Measurements from ENCODE around the gene PGAM5. TPM values are rescaled to one million over a fixed set of nuclear protein-coding genes. Genes with fewer than 3 reads are reported as not detected.

Gene PGAM5
- total and polyA plus RNA-seq, 10 of the 15 experiments (the other 5 are each of a cell fraction or from before 2014, with no cell fraction given) = 8.2 to 90.9 (median 45.3) TPM

DNA sequence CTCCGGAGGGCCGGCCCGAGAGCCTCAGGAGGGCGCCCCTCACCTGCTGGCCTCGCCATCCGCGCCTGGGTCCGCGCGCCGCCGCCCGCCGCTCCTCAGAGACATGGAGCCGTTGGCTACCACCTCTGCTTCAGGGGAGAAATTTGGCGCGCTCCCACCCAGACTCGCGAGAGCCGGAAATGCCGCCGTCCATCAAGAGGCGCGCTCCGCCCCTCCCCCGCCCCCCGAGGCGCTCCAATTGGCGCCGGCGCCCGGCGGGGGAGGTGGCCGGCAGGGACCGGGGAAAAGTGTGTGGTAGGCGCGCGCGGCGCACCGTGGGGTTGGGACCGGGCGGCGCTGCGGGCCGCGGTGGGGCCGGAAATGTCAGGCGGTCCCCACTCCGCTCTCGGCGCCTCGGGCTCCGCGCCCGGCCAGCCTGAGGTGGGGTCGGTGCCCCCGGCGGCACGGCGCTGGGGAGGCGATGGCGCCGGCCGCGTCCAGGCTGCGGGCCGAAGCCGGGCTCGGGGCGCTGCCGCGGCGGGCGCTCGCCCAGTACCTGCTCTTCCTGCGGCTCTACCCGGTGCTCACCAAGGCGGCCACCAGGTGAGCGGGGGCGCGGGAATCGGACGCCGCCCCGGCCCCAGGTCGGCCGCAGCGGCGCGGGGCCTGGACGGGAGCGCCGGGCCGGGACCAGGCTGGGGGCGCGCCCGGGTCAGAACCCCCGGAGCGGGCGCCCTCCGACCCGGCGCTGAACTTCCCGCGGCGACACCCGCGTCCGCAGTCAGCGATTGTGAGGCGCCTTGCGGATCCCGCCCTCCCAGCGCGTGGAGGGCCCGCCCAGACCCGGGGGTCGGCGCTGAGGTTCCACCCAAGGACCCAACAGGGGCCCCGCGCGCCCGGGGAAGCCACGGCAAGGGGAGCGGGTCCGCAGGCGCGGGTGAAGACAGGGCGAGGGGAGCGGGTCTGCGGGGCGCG lies 23.2 kb upstream of the PGAM5 start, which contains the start of the genes POLE and PXMP2 (continued):
- TF ChIP-seq, protein P1, sequence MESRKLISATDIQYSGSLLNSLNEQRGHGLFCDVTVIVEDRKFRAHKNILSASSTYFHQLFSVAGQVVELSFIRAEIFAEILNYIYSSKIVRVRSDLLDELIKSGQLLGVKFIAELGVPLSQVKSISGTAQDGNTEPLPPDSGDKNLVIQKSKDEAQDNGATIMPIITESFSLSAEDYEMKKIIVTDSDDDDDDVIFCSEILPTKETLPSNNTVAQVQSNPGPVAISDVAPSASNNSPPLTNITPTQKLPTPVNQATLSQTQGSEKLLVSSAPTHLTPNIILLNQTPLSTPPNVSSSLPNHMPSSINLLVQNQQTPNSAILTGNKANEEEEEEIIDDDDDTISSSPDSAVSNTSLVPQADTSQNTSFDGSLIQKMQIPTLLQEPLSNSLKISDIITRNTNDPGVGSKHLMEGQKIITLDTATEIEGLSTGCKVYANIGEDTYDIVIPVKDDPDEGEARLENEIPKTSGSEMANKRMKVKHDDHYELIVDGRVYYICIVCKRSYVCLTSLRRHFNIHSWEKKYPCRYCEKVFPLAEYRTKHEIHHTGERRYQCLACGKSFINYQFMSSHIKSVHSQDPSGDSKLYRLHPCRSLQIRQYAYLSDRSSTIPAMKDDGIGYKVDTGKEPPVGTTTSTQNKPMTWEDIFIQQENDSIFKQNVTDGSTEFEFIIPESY (IDR thresholded peaks at IDR 0.05) = no peak
- peak; percentile 100 for TF ChIP-seq CHD2 (IDR thresholded peaks at IDR 0.05; ENCODE audit: borderline replicate concordance, low read depth, low read length)
- peak; percentile 92 for TF ChIP-seq POLR2A (IDR thresholded peaks at IDR 0.05; ENCODE audit: low read depth, low read length)
- TF ChIP-seq, protein P2, sequence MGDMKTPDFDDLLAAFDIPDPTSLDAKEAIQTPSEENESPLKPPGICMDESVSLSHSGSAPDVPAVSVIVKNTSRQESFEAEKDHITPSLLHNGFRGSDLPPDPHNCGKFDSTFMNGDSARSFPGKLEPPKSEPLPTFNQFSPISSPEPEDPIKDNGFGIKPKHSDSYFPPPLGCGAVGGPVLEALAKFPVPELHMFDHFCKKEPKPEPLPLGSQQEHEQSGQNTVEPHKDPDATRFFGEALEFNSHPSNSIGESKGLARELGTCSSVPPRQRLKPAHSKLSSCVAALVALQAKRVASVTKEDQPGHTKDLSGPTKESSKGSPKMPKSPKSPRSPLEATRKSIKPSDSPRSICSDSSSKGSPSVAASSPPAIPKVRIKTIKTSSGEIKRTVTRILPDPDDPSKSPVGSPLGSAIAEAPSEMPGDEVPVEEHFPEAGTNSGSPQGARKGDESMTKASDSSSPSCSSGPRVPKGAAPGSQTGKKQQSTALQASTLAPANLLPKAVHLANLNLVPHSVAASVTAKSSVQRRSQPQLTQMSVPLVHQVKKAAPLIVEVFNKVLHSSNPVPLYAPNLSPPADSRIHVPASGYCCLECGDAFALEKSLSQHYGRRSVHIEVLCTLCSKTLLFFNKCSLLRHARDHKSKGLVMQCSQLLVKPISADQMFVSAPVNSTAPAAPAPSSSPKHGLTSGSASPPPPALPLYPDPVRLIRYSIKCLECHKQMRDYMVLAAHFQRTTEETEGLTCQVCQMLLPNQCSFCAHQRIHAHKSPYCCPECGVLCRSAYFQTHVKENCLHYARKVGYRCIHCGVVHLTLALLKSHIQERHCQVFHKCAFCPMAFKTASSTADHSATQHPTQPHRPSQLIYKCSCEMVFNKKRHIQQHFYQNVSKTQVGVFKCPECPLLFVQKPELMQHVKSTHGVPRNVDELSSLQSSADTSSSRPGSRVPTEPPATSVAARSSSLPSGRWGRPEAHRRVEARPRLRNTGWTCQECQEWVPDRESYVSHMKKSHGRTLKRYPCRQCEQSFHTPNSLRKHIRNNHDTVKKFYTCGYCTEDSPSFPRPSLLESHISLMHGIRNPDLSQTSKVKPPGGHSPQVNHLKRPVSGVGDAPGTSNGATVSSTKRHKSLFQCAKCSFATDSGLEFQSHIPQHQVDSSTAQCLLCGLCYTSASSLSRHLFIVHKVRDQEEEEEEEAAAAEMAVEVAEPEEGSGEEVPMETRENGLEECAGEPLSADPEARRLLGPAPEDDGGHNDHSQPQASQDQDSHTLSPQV (IDR thresholded peaks at IDR 0.05) = 0 out of 2 replicates have a peak, but pooled peaks have one; percentile 60
- peak; percentile 69; the same call in 1 of the 2 replicates for TF ChIP-seq ZNF207 (IDR thresholded peaks at IDR 0.05; ENCODE audit: borderline replicate concordance)
- TF ChIP-seq, protein P3, sequence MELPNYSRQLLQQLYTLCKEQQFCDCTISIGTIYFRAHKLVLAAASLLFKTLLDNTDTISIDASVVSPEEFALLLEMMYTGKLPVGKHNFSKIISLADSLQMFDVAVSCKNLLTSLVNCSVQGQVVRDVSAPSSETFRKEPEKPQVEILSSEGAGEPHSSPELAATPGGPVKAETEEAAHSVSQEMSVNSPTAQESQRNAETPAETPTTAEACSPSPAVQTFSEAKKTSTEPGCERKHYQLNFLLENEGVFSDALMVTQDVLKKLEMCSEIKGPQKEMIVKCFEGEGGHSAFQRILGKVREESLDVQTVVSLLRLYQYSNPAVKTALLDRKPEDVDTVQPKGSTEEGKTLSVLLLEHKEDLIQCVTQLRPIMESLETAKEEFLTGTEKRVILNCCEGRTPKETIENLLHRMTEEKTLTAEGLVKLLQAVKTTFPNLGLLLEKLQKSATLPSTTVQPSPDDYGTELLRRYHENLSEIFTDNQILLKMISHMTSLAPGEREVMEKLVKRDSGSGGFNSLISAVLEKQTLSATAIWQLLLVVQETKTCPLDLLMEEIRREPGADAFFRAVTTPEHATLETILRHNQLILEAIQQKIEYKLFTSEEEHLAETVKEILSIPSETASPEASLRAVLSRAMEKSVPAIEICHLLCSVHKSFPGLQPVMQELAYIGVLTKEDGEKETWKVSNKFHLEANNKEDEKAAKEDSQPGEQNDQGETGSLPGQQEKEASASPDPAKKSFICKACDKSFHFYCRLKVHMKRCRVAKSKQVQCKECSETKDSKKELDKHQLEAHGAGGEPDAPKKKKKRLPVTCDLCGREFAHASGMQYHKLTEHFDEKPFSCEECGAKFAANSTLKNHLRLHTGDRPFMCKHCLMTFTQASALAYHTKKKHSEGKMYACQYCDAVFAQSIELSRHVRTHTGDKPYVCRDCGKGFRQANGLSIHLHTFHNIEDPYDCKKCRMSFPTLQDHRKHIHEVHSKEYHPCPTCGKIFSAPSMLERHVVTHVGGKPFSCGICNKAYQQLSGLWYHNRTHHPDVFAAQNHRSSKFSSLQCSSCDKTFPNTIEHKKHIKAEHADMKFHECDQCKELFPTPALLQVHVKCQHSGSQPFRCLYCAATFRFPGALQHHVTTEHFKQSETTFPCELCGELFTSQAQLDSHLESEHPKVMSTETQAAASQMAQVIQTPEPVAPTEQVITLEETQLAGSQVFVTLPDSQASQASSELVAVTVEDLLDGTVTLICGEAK (IDR thresholded peaks at IDR 0.05; ENCODE audit: borderline replicate concordance) = no peak
- peak; percentile 78 for TF ChIP-seq IKZF1 (conservative IDR thresholded peaks at IDR 0.05)
- TF ChIP-seq GATAD2B (conservative IDR thresholded peaks at IDR 0.05; ENCODE audit: low read depth) = peak; percentile 88
- no peak for TF ChIP-seq MYB (IDR thresholded peaks at IDR 0.05; ENCODE audit: borderline replicate concordance, low read depth, low read length)
- TF ChIP-seq NFIC (IDR thresholded peaks at IDR 0.05; ENCODE audit: low read depth, low read length) = no peak
- TF ChIP-seq ZNF384 (IDR thresholded peaks at IDR 0.05; ENCODE audit: borderline replicate concordance, low read depth, low read length) = no peak
- TF ChIP-seq, protein P4, sequence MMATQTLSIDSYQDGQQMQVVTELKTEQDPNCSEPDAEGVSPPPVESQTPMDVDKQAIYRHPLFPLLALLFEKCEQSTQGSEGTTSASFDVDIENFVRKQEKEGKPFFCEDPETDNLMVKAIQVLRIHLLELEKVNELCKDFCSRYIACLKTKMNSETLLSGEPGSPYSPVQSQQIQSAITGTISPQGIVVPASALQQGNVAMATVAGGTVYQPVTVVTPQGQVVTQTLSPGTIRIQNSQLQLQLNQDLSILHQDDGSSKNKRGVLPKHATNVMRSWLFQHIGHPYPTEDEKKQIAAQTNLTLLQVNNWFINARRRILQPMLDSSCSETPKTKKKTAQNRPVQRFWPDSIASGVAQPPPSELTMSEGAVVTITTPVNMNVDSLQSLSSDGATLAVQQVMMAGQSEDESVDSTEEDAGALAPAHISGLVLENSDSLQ (IDR thresholded peaks at IDR 0.05) = peak; percentile 97
- TF ChIP-seq, protein P5, sequence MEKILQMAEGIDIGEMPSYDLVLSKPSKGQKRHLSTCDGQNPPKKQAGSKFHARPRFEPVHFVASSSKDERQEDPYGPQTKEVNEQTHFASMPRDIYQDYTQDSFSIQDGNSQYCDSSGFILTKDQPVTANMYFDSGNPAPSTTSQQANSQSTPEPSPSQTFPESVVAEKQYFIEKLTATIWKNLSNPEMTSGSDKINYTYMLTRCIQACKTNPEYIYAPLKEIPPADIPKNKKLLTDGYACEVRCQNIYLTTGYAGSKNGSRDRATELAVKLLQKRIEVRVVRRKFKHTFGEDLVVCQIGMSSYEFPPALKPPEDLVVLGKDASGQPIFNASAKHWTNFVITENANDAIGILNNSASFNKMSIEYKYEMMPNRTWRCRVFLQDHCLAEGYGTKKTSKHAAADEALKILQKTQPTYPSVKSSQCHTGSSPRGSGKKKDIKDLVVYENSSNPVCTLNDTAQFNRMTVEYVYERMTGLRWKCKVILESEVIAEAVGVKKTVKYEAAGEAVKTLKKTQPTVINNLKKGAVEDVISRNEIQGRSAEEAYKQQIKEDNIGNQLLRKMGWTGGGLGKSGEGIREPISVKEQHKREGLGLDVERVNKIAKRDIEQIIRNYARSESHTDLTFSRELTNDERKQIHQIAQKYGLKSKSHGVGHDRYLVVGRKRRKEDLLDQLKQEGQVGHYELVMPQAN (conservative IDR thresholded peaks at IDR 0.05) = peak; percentile 99
- TF ChIP-seq ATF7 (IDR thresholded peaks at IDR 0.05; ENCODE audit: low read depth) = no peak

Measured in GM12878 (cell line).